Suprapubic skin (tissue), 3 donors: Measurements from ENCODE around the gene GABRP.

Experiments used
- POLR2A ChIP-seq, 2 donors: fragments of 450-650 bp; IDR thresholded peaks; one replicate each; pipeline ENCODE4 v1.6.1; 2017; ENCODE audit warnings: antibody characterized with exemption in 2 of 2, mild to moderate bottlenecking in 2 of 2, moderate library complexity in 2 of 2
- TF ChIP-seq, protein P1 (sequence below), 2 donors: fragments of 200-600 bp in 1 of 2; fragments of 450-650 bp in 1 of 2; sonication (generic) in 1 of 2; IDR thresholded peaks; one replicate each; pipeline ENCODE4 v1.5.1; 2016 to 2019; ENCODE audit warnings: antibody characterized with exemption in 2 of 2, mild to moderate bottlenecking in 1 of 2, moderate library complexity in 1 of 2

- TF ChIP-seq, protein P1, sequence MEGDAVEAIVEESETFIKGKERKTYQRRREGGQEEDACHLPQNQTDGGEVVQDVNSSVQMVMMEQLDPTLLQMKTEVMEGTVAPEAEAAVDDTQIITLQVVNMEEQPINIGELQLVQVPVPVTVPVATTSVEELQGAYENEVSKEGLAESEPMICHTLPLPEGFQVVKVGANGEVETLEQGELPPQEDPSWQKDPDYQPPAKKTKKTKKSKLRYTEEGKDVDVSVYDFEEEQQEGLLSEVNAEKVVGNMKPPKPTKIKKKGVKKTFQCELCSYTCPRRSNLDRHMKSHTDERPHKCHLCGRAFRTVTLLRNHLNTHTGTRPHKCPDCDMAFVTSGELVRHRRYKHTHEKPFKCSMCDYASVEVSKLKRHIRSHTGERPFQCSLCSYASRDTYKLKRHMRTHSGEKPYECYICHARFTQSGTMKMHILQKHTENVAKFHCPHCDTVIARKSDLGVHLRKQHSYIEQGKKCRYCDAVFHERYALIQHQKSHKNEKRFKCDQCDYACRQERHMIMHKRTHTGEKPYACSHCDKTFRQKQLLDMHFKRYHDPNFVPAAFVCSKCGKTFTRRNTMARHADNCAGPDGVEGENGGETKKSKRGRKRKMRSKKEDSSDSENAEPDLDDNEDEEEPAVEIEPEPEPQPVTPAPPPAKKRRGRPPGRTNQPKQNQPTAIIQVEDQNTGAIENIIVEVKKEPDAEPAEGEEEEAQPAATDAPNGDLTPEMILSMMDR (IDR thresholded peaks at IDR 0.05): no peak
- TF ChIP-seq POLR2A (IDR thresholded peaks at IDR 0.05): no peak
These were observed 65.8 kb downstream of the GABRP start for GRCh38 chr5:170849374-170849773.
